Gastrocnemius medialis (tissue), 4 donors: ENCODE results near the gene GSTM5.

Experiments used
- POLR2A ChIP-seq, 2 donors: fragments of 450-650 bp; IDR thresholded peaks; one replicate each; pipeline ENCODE4 v1.6.1; 2017; ENCODE audit warnings: antibody characterized with exemption in 2 of 2, mild to moderate bottlenecking in 2 of 2, moderate library complexity in 2 of 2
- TF ChIP-seq, protein P1 (sequence below), 5 experiments: fragments of 450-650 bp in 3 of 5; fragments of 200-600 bp in 2 of 5; sonication (generic) in 2 of 5; IDR thresholded peaks in 4 of 5; conservative IDR thresholded peaks in 1 of 5; 1 replicate in 4 of 5; 2 replicates in 1 of 5; pipeline ENCODE4 v1.5.1; 2016 to 2019; ENCODE audit warnings: antibody characterized with exemption in 5 of 5, mild to moderate bottlenecking in 3 of 5, moderate library complexity in 3 of 5

GRCh38 chr1:109759513-109760334 is 47.7 kb downstream of the GSTM5 start:
- no peak for TF ChIP-seq POLR2A (IDR thresholded peaks at IDR 0.05)
- TF ChIP-seq, protein P1, sequence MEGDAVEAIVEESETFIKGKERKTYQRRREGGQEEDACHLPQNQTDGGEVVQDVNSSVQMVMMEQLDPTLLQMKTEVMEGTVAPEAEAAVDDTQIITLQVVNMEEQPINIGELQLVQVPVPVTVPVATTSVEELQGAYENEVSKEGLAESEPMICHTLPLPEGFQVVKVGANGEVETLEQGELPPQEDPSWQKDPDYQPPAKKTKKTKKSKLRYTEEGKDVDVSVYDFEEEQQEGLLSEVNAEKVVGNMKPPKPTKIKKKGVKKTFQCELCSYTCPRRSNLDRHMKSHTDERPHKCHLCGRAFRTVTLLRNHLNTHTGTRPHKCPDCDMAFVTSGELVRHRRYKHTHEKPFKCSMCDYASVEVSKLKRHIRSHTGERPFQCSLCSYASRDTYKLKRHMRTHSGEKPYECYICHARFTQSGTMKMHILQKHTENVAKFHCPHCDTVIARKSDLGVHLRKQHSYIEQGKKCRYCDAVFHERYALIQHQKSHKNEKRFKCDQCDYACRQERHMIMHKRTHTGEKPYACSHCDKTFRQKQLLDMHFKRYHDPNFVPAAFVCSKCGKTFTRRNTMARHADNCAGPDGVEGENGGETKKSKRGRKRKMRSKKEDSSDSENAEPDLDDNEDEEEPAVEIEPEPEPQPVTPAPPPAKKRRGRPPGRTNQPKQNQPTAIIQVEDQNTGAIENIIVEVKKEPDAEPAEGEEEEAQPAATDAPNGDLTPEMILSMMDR (IDR thresholded peaks at IDR 0.05 in 4 of 5, conservative IDR thresholded peaks at IDR 0.05 in 1 of 5): no peak
